Neuronal stem cell (in vitro differentiated cells): ENCODE data around the gene RAB27A.

ENCODE experiments used
- DNase-seq: peaks from one replicate; pipeline ENCODE4 v3.0.0-alpha.2; 2013; ENCODE audit warnings: low spot score
- H2AFZ ChIP-seq: one replicate; pipeline ENCODE4 v1.6.1; 2013; ENCODE audit warnings: mild to moderate bottlenecking, low read length, inconsistent platforms
- H2AK5ac ChIP-seq: 2 replicates; pipeline ENCODE4 v1.6.1; 2013; ENCODE audit warnings: low read depth, mild to moderate bottlenecking, inconsistent platforms, low read length, moderate library complexity, mixed read lengths
- H2BK120ac ChIP-seq: 2 replicates; pipeline ENCODE4 v1.6.1; 2013; ENCODE audit warnings: low read depth, mild to moderate bottlenecking, inconsistent platforms, low read length, moderate library complexity, mixed read lengths
- H2BK12ac ChIP-seq: one replicate; pipeline ENCODE4 v1.6.1; 2013; ENCODE audit warnings: low read length, inconsistent platforms
- H2BK15ac ChIP-seq: 2 replicates; pipeline ENCODE4 v1.6.1; 2013; ENCODE audit warnings: mild to moderate bottlenecking, low read length, inconsistent platforms, mixed read lengths
- H2BK5ac ChIP-seq: one replicate; pipeline ENCODE4 v1.6.1; 2013; ENCODE audit warnings: inconsistent platforms, mild to moderate bottlenecking, low read length, moderate library complexity
- H3K14ac ChIP-seq: one replicate; pipeline ENCODE4 v1.6.1; 2013; ENCODE audit warnings: low read length, inconsistent platforms
- H3K18ac ChIP-seq: 2 replicates; pipeline ENCODE4 v1.6.1; 2013; ENCODE audit warnings: low read length, inconsistent platforms
- H3K23ac ChIP-seq: 2 replicates; pipeline ENCODE4 v1.6.1; 2013; ENCODE audit warnings: low read depth, mild to moderate bottlenecking, mixed read lengths, low read length, inconsistent platforms; ENCODE audit not compliant: poor library complexity
- H3K27ac ChIP-seq: replicated peaks from 3 replicates; pipeline ENCODE4 v1.5.1; 2013; ENCODE audit warnings: low read length, inconsistent platforms
- H3K27me3 ChIP-seq, 3 experiments: 2 replicates each; pipeline ENCODE4 v1.6.1; 2013; ENCODE audit warnings: low read length in 3 of 3, mild to moderate bottlenecking in 2 of 3, inconsistent platforms in 1 of 3, low read depth in 1 of 3, mixed read lengths in 1 of 3, moderate library complexity in 1 of 3; ENCODE audit not compliant: control insufficient read depth in 3 of 3, insufficient read depth in 3 of 3
- H3K36me3 ChIP-seq, 2 donors: replicated peaks in 1 of 2; 2 replicates each; pipeline ENCODE4 v1.6.1; 2013; ENCODE audit warnings: low read length in 2 of 2; ENCODE audit not compliant: control insufficient read depth in 2 of 2, insufficient read depth in 2 of 2
- H3K4ac ChIP-seq: 2 replicates; pipeline ENCODE4 v1.6.1; 2013; ENCODE audit warnings: inconsistent platforms, mild to moderate bottlenecking, low read length, moderate library complexity
- H3K4me1 ChIP-seq, 2 donors: 1 replicate in 1 of 2; 2 replicates in 1 of 2; pipeline ENCODE4 v1.6.1; 2013; ENCODE audit warnings: low read length in 2 of 2, low read depth in 1 of 2; ENCODE audit not compliant: control insufficient read depth in 2 of 2, insufficient read depth in 1 of 2
- H3K4me2 ChIP-seq: one replicate; pipeline ENCODE4 v1.6.1; 2013; ENCODE audit warnings: mild to moderate bottlenecking, low read length, inconsistent platforms; ENCODE audit not compliant: insufficient read depth, poor library complexity, severe bottlenecking
- H3K4me3 ChIP-seq, 2 donors: 2 replicates each; pipeline ENCODE4 v1.5.1; 2013; ENCODE audit warnings: low read length in 2 of 2, mild to moderate bottlenecking in 2 of 2, inconsistent platforms in 1 of 2, moderate library complexity in 1 of 2
- H3K79me1 ChIP-seq: one replicate; pipeline ENCODE4 v1.6.1; 2013; ENCODE audit warnings: low read depth, mild to moderate bottlenecking, inconsistent platforms, low read length, moderate library complexity
- H3K9ac ChIP-seq: one replicate; pipeline ENCODE4 v1.6.1; 2013; ENCODE audit warnings: mild to moderate bottlenecking, low read depth, low read length, inconsistent platforms; ENCODE audit not compliant: poor library complexity
- H3K9me3 ChIP-seq, 2 donors: replicated peaks in 1 of 2; 2 replicates each; pipeline versions ENCODE3 to v1.6.1; 2013; ENCODE audit warnings: low read length in 2 of 2, mild to moderate bottlenecking in 2 of 2, inconsistent platforms in 1 of 2, low read depth in 1 of 2, mixed read lengths in 1 of 2, moderate library complexity in 1 of 2; ENCODE audit not compliant: control insufficient read depth in 2 of 2, insufficient read depth in 1 of 2
- H4K8ac ChIP-seq: one replicate; pipeline ENCODE4 v1.6.1; 2013; ENCODE audit warnings: low read depth, mild to moderate bottlenecking, inconsistent platforms, low read length, moderate library complexity
- H4K91ac ChIP-seq: one replicate; pipeline ENCODE4 v1.6.1; 2013; ENCODE audit warnings: low read length, low read depth, mild to moderate bottlenecking, inconsistent platforms; ENCODE audit not compliant: poor library complexity
- WGBS, 2 donors: extraction: QIAGEN DNeasy Blood & Tissue Kit; methylation state at CpG; one replicate each; pipeline ENCODE4 v1.1.7; 2013; ENCODE audit warnings: missing lambda C conversion rate in 2 of 2, mixed read lengths in 1 of 2; ENCODE audit not compliant: insufficient read length in 2 of 2, insufficient replicate concordance in 1 of 2; ENCODE audit errors: extremely low coverage in 2 of 2; 5-methylcytosine and 5-hydroxymethylcytosine counted together

The RAB27A gene

GRCh38 chr15:55247311-55247710, 42.3 kb downstream of the RAB27A start:
- no peak overlapping the region for H2BK15ac ChIP-seq
- H2BK12ac ChIP-seq: no peak overlapping the region
- no peak overlapping the region for H3K23ac ChIP-seq
- no peaks in the 10 kb centered on the region for H3K79me1 ChIP-seq
- no peak overlapping the region for H2BK120ac ChIP-seq
- no peak overlapping the region for H4K8ac ChIP-seq
- H2BK5ac ChIP-seq: no peak overlapping the region
- H3K9ac ChIP-seq: no peak overlapping the region
- H3K27me3 ChIP-seq: no peaks in the 10 kb centered on the region
- no peak overlapping the region for H3K18ac ChIP-seq
- no peak overlapping the region for H2AFZ ChIP-seq
- H3K14ac ChIP-seq: no peak overlapping the region
- no peaks in the 10 kb centered on the region for H3K36me3 ChIP-seq
- H3K9me3 ChIP-seq: no peaks in the 10 kb centered on the region
- H2AK5ac ChIP-seq: no peak overlapping the region
- no peak overlapping the region for H3K27ac ChIP-seq
- H3K4ac ChIP-seq: no peak overlapping the region
- H3K4me2 ChIP-seq: no peak overlapping the region
- H4K91ac ChIP-seq: no peak overlapping the region
- H3K4me1 ChIP-seq: no peaks in the 10 kb centered on the region
- H3K4me3 ChIP-seq: no peak overlapping the region
- DNase-seq: no peak

DNA sequence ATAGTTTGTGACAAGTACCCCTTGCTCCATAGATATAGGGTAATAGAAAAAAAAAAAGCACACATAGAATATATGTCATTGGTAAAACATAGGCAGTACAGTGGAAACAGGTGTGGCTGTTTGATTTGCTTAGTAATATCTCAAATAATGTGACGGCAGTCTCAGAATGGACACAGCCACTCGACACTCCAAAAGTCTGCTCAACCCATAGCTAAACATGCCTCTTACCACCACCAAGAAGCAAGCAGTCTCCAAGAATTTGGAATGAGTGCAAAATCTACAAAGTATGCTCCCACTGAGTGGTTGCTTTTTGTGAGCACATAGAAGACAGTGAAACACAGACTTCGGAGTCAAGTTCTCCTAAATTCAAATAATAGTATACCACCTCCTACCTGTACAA, 43.0 kb downstream of the RAB27A start:
- no peak overlapping the region for H4K91ac ChIP-seq
- no peak overlapping the region for H3K4ac ChIP-seq
- no peak overlapping the region for H3K27ac ChIP-seq
- H4K8ac ChIP-seq: no peak overlapping the region
- H3K14ac ChIP-seq: no peak overlapping the region
- H2BK5ac ChIP-seq: no peak overlapping the region
- no peaks in the 10 kb centered on the region for H3K36me3 ChIP-seq
- H3K18ac ChIP-seq: no peak overlapping the region
- no peak overlapping the region for H2BK120ac ChIP-seq
- no peak overlapping the region for H2AK5ac ChIP-seq
- no peaks in the 10 kb centered on the region for H3K9me3 ChIP-seq
- no CpG with 5 or more reads among the region's 3 CpGs for WGBS, 2 donors
- no peak overlapping the region for H2BK15ac ChIP-seq
- no peaks in the 10 kb centered on the region for H3K79me1 ChIP-seq
- no peak overlapping the region for H2BK12ac ChIP-seq
- H3K23ac ChIP-seq: no peak overlapping the region
- no peak for DNase-seq
- no peak overlapping the region for H3K9ac ChIP-seq
- no peak overlapping the region for H3K4me2 ChIP-seq
- no peak overlapping the region for H3K4me3 ChIP-seq
- no peak overlapping the region for H2AFZ ChIP-seq
- no peaks in the 10 kb centered on the region for H3K4me1 ChIP-seq
- no peaks in the 10 kb centered on the region for H3K27me3 ChIP-seq

GRCh38 chr15:55245059-55245458, 44.6 kb downstream of the RAB27A start:
- Histone ChIP-seq H3K27ac (no peak overlapping the region), H3K4me2 (no peak overlapping the region), H3K4me1 (no peaks in the 10 kb centered on the region), H2BK120ac (no peak overlapping the region), H3K27me3 (no peaks in the 10 kb centered on the region), H2BK12ac (no peak overlapping the region), H4K8ac (no peak overlapping the region), H3K18ac (no peak overlapping the region), H2AFZ (no peak overlapping the region), H2BK15ac (no peak overlapping the region), H4K91ac (no peak overlapping the region), H3K4ac (no peak overlapping the region), H3K4me3 (no peak overlapping the region), H3K14ac (no peak overlapping the region), H3K36me3 (no peaks in the 10 kb centered on the region), H2AK5ac (no peak overlapping the region), H3K23ac (no peak overlapping the region), H2BK5ac (no peak overlapping the region), H3K9ac (no peak overlapping the region), H3K79me1 (no peaks in the 10 kb centered on the region), H3K9me3 (no peaks in the 10 kb centered on the region)
- no CpG with 5 or more reads among the region's 4 CpGs for WGBS, 2 donors
- no peak for DNase-seq

DNA sequence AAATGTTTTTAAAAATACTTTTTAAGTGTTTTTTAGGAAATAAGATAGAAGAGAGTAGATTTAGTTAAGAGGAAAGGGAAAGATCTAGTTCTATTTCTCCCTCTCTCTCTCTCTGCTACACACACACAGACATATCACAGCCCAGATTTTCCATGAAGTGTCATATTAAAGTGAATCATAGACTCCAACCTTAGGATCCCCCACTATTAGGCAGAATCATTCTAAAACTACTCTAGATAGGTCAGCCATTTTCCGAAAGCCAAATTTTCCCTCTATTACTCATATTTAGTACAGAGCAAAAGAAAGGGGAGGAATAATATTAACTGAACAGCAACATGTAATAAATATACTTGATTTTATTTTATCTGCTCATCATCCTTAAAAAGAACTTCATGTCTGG, 47.7 kb downstream of the RAB27A start:
- H3K4me3 ChIP-seq: no peak overlapping the region
- WGBS, 2 donors: no CpG with 5 or more reads among the region's 1 CpG

More for the DNA sequence above, 47.7 kb downstream of the RAB27A start:
- Histone ChIP-seq H2BK120ac (no peak overlapping the region), H3K4me2 (no peak overlapping the region), H2BK5ac (no peak overlapping the region), H3K18ac (no peak overlapping the region), H3K23ac (no peak overlapping the region), H3K4ac (no peak overlapping the region), H2AFZ (no peak overlapping the region), H3K4me1 (no peaks in the 10 kb centered on the region), H3K27me3 (no peaks in the 10 kb centered on the region), H3K14ac (no peak overlapping the region), H3K79me1 (no peaks in the 10 kb centered on the region), H3K27ac (no peak overlapping the region), H2BK15ac (no peak overlapping the region), H3K36me3 (no peaks in the 10 kb centered on the region), H4K8ac (no peak overlapping the region), H2BK12ac (no peak overlapping the region), H2AK5ac (no peak overlapping the region), H4K91ac (no peak overlapping the region), H3K9ac (no peak overlapping the region), H3K9me3 (no peaks in the 10 kb centered on the region)
- no peak for DNase-seq
